ENCODE data around the gene LHX1. TPM values are rescaled to one million over a fixed set of nuclear protein-coding genes. Genes with fewer than 3 reads are reported as not detected.

The LHX1 gene
- total RNA-seq, 4 donors from 2014 or later, result not detected

- 74% methylated on average over 8 of the region's 8 CpGs for WGBS
- Histone ChIP-seq H3K36me3 (peaks cover 31% of the 10 kb centered on the region), H3K4me3 (peak overlapping the region; percentile 81), H3K9me3 (no peaks in the 10 kb centered on the region), H3K4me1 (peaks cover 25% of the 10 kb centered on the region), H3K27me3 (peaks cover 27% of the 10 kb centered on the region), H3K27ac (no peak overlapping the region)
- no peak for DNase-seq (ENCODE audit: low spot score in 2 of 2)
- no peak for TF ChIP-seq POLR2AphosphoS5 (IDR thresholded peaks at IDR 0.05)
- TF ChIP-seq EP300 (IDR thresholded peaks at IDR 0.05), result no peak
- TF ChIP-seq POLR2A (IDR thresholded peaks at IDR 0.05), result no peak
- TF ChIP-seq CTCF (IDR thresholded peaks at IDR 0.05), result no peak
Measured at GRCh38 chr17:36950027-36950426, 12.8 kb downstream of the LHX1 start.

- DNase-seq (ENCODE audit: low spot score in 2 of 2), result no peak
- WGBS, result 94% methylated on average over 5 of the region's 5 CpGs
- Histone ChIP-seq H3K4me1 (peaks cover 25% of the 10 kb centered on the region), H3K27ac (no peak overlapping the region), H3K36me3 (peaks cover 43% of the 10 kb centered on the region), H3K4me3 (no peak overlapping the region), H3K9me3 (no peaks in the 10 kb centered on the region), H3K27me3 (peaks cover 15% of the 10 kb centered on the region)
- TF ChIP-seq EP300 (IDR thresholded peaks at IDR 0.05) (no peak), POLR2A (IDR thresholded peaks at IDR 0.05) (no peak), POLR2AphosphoS5 (IDR thresholded peaks at IDR 0.05) (no peak), CTCF (IDR thresholded peaks at IDR 0.05) (no peak)
Measured at GRCh38 chr17:36951084-36951789, 14.0 kb downstream of the LHX1 start.

- peaks cover 13% of the 10 kb centered on the region for H3K4me1 ChIP-seq
- no peak for TF ChIP-seq CTCF (IDR thresholded peaks at IDR 0.05)
- no peak for TF ChIP-seq POLR2A (IDR thresholded peaks at IDR 0.05)
- TF ChIP-seq EP300 (IDR thresholded peaks at IDR 0.05), result no peak
- no peak for TF ChIP-seq POLR2AphosphoS5 (IDR thresholded peaks at IDR 0.05)
- H3K27ac ChIP-seq, result no peak overlapping the region
- 71% methylated on average over 4 of the region's 4 CpGs for WGBS
- peaks cover 9% of the 10 kb centered on the region for H3K36me3 ChIP-seq
- H3K9me3 ChIP-seq, result no peaks in the 10 kb centered on the region
- no peak for DNase-seq (ENCODE audit: low spot score in 2 of 2)
- H3K4me3 ChIP-seq, result no peak overlapping the region
- no peaks in the 10 kb centered on the region for H3K27me3 ChIP-seq
Measured at GRCh38 chr17:36971508-36971907, 34.2 kb downstream of the LHX1 start.

GRCh38 chr17:36972186-36972700, 35.0 kb downstream of the LHX1 start:
- Histone ChIP-seq H3K27ac (no peak overlapping the region), H3K9me3 (no peaks in the 10 kb centered on the region), H3K4me3 (no peak overlapping the region), H3K36me3 (peaks cover 9% of the 10 kb centered on the region), H3K27me3 (no peaks in the 10 kb centered on the region), H3K4me1 (peaks cover 13% of the 10 kb centered on the region)
- no peak for TF ChIP-seq POLR2AphosphoS5 (IDR thresholded peaks at IDR 0.05)
- TF ChIP-seq CTCF (IDR thresholded peaks at IDR 0.05), result no peak
- no peak for TF ChIP-seq EP300 (IDR thresholded peaks at IDR 0.05)
- no peak for TF ChIP-seq POLR2A (IDR thresholded peaks at IDR 0.05)
- no peak for DNase-seq (ENCODE audit: low spot score in 2 of 2)

GRCh38 chr17:36972905-36973304, 35.6 kb downstream of the LHX1 start:
- DNase-seq (ENCODE audit: low spot score in 2 of 2), result no peak
- Histone ChIP-seq H3K4me1 (peaks cover 13% of the 10 kb centered on the region), H3K4me3 (no peak overlapping the region), H3K27me3 (no peaks in the 10 kb centered on the region), H3K27ac (no peak overlapping the region), H3K9me3 (no peaks in the 10 kb centered on the region), H3K36me3 (peaks cover 9% of the 10 kb centered on the region)
- 53% methylated on average over 1 of the region's 1 CpG for WGBS
- no peak for TF ChIP-seq POLR2A (IDR thresholded peaks at IDR 0.05)
- no peak for TF ChIP-seq CTCF (IDR thresholded peaks at IDR 0.05)
- TF ChIP-seq POLR2AphosphoS5 (IDR thresholded peaks at IDR 0.05), result no peak
- TF ChIP-seq EP300 (IDR thresholded peaks at IDR 0.05), result no peak
